ENCODE measurements around the gene LPGAT1. TPM values are rescaled to one million over a fixed set of nuclear protein-coding genes. Genes with fewer than 3 reads are reported as not detected.

Gene LPGAT1
- total and polyA plus RNA-seq, 2 donors (not counting 3 experiments of a cell fraction or from before 2014, with no cell fraction given) = 6.1 to 46.0 TPM

- dilution Hi-C loops (cut with MboI; ENCODE audit: extremely low pct_ligation_motif_present, low sequenced_read_pairs) (no loop called here), intact Hi-C loops (cut with micrococcal nuclease) (no loop called here)
- H4K20me1 ChIP-seq (replicated peaks; ENCODE audit: control insufficient read depth, extremely low read depth, insufficient read depth, low read length) = no peaks in the 10 kb centered on the region
- H2AFZ ChIP-seq (ENCODE audit: low read depth, low read length) = no peak overlapping the region
- no peaks in the 10 kb centered on the region for H3K9me3 ChIP-seq (replicated peaks; ENCODE audit: control insufficient read depth, insufficient read depth, low read length)
- ChIA-PET POLR2A (no interaction called here), CTCF (interaction anchor here (1.3 to 3.0 kb wide), 2 partner anchors 128 to 208 kb away, joined by 3 to 13 read pairs; partner anchors contain the start of gene INTS7)
- H3K4me1 ChIP-seq (ENCODE audit: control insufficient read depth, extremely low read depth, insufficient read depth, low read length) = peaks cover 7% of the 10 kb centered on the region
- H3K36me3 ChIP-seq (ENCODE audit: control insufficient read depth in 2 of 2, extremely low read depth in 1 of 2, insufficient read depth in 2 of 2, low read length in 2 of 2) = no peaks in the 10 kb centered on the region
- TF ChIP-seq MYC (IDR thresholded peaks at IDR 0.05; ENCODE audit: low read depth, low read length) (no peak), FOS (IDR thresholded peaks at IDR 0.05; ENCODE audit: borderline replicate concordance, insufficient read depth, low read length) (no peak), EZH2 (IDR thresholded peaks at IDR 0.05; ENCODE audit: borderline replicate concordance, low read depth, low read length, severe bottlenecking) (no peak), POLR2A (IDR thresholded peaks at IDR 0.05; ENCODE audit: low read depth, low read length) (no peak), MAX (IDR thresholded peaks at IDR 0.05; ENCODE audit: insufficient read depth, insufficient read length) (no peak)
- DNase-seq (ENCODE audit: low read depth, low spot score) = no peak
- no TSS peak for BruUV-seq (replicated peaks)
- no peak overlapping the region for H3K9ac ChIP-seq (replicated peaks; ENCODE audit: extremely low read depth, insufficient read depth, low read length)
- no peaks in the 10 kb centered on the region for H3K27me3 ChIP-seq (ENCODE audit: control insufficient read depth in 2 of 2, insufficient read depth in 2 of 2, low read length in 2 of 2)
- no peak overlapping the region for H3K27ac ChIP-seq (ENCODE audit: insufficient read depth, low read depth, low read length)
- peaks cover 7% of the 10 kb centered on the region for H3K79me2 ChIP-seq (ENCODE audit: control insufficient read depth, insufficient read depth, low read length)
- no peak for FAIRE-seq
- no peak overlapping the region for H3K4me2 ChIP-seq (ENCODE audit: insufficient read depth, low read length)
- H3K4me3 ChIP-seq (replicated peaks in 1 of 3; ENCODE audit: insufficient read depth in 1 of 3, low read depth in 1 of 3, low read length in 3 of 3) = no peak overlapping the region
- no peaks in the 10 kb centered on the region for H3K9me1 ChIP-seq (replicated peaks; ENCODE audit: control insufficient read depth, extremely low read depth, insufficient read depth, low read length)
Measured at GRCh38 chr1:211827051-211827450, 3.5 kb downstream of the LPGAT1 start.

GRCh38 chr1:211825980-211826379, 4.6 kb downstream of the LPGAT1 start:
- Histone ChIP-seq H3K9ac (replicated peaks; ENCODE audit: extremely low read depth, insufficient read depth, low read length) (no peak overlapping the region), H3K4me1 (ENCODE audit: control insufficient read depth, extremely low read depth, insufficient read depth, low read length) (peaks cover 7% of the 10 kb centered on the region), H3K9me1 (replicated peaks; ENCODE audit: control insufficient read depth, extremely low read depth, insufficient read depth, low read length) (no peaks in the 10 kb centered on the region), H3K4me3 (replicated peaks in 1 of 3; ENCODE audit: insufficient read depth in 1 of 3, low read depth in 1 of 3, low read length in 3 of 3) (no peak overlapping the region), H3K27me3 (ENCODE audit: control insufficient read depth in 2 of 2, insufficient read depth in 2 of 2, low read length in 2 of 2) (no peaks in the 10 kb centered on the region), H3K27ac (ENCODE audit: insufficient read depth, low read depth, low read length) (no peak overlapping the region), H2AFZ (ENCODE audit: low read depth, low read length) (no peak overlapping the region), H4K20me1 (replicated peaks; ENCODE audit: control insufficient read depth, extremely low read depth, insufficient read depth, low read length) (no peaks in the 10 kb centered on the region), H3K36me3 (ENCODE audit: control insufficient read depth in 2 of 2, extremely low read depth in 1 of 2, insufficient read depth in 2 of 2, low read length in 2 of 2) (no peaks in the 10 kb centered on the region), H3K4me2 (ENCODE audit: insufficient read depth, low read length) (no peak overlapping the region), H3K9me3 (replicated peaks; ENCODE audit: control insufficient read depth, insufficient read depth, low read length) (no peaks in the 10 kb centered on the region), H3K79me2 (ENCODE audit: control insufficient read depth, insufficient read depth, low read length) (peaks cover 7% of the 10 kb centered on the region)
- BruUV-seq (replicated peaks) = no TSS peak
- ChIA-PET POLR2A (no interaction called here), CTCF (interaction anchor here (0.9 to 3.0 kb wide), 3 partner anchors 13 to 209 kb away, joined by 3 to 13 read pairs (median 3); partner anchors contain the start of gene INTS7)
- intact Hi-C loops (cut with micrococcal nuclease) = no loop called here
- TF ChIP-seq EZH2 (IDR thresholded peaks at IDR 0.05; ENCODE audit: borderline replicate concordance, low read depth, low read length, severe bottlenecking) (no peak), POLR2A (IDR thresholded peaks at IDR 0.05; ENCODE audit: low read depth, low read length) (no peak), MYC (IDR thresholded peaks at IDR 0.05; ENCODE audit: low read depth, low read length) (no peak), POLR2AphosphoS5 (IDR thresholded peaks at IDR 0.05; ENCODE audit: insufficient read depth, low read depth, low read length) (no peak), CTCF (IDR thresholded peaks at IDR 0.05; ENCODE audit: extremely low read depth in 1 of 2, insufficient read depth in 1 of 2, low read depth in 1 of 2, low read length in 2 of 2) (no peak), JUN (IDR thresholded peaks at IDR 0.05; ENCODE audit: borderline replicate concordance, insufficient read depth, insufficient read length, low read depth) (no peak), GATA2 (IDR thresholded peaks at IDR 0.05; ENCODE audit: insufficient read depth, insufficient read length, low read depth, low read length) (no peak), MAX (IDR thresholded peaks at IDR 0.05; ENCODE audit: insufficient read depth, insufficient read length) (no peak), FOS (IDR thresholded peaks at IDR 0.05; ENCODE audit: borderline replicate concordance, insufficient read depth, low read length) (no peak)
- FAIRE-seq = no peak
- DNase-seq (ENCODE audit: low read depth, low spot score) = no peak
- dilution Hi-C loops (cut with MboI; ENCODE audit: extremely low pct_ligation_motif_present, low sequenced_read_pairs) = no loop called here
